Esophagus (tissue), 2 donors: ENCODE data around the gene FRMD4A. TPM values are rescaled to one million over a fixed set of nuclear protein-coding genes. Genes with fewer than 3 reads are reported as not detected.

Source experiments
- H3K27ac ChIP-seq, 2 donors: one replicate each; pipeline ENCODE4 v1.5.1; 2013; ENCODE audit warnings: low read depth in 2 of 2, mild to moderate bottlenecking in 2 of 2, inconsistent platforms in 1 of 2, low read length in 1 of 2, moderate library complexity in 1 of 2
- H3K27me3 ChIP-seq, 2 donors: one replicate each; pipeline ENCODE4 v1.6.1; 2013; ENCODE audit warnings: low read length in 2 of 2, control low read depth in 1 of 2, mild to moderate bottlenecking in 1 of 2; ENCODE audit not compliant: insufficient read depth in 2 of 2, control insufficient read depth in 1 of 2
- H3K36me3 ChIP-seq, 2 donors: one replicate each; pipeline ENCODE4 v1.6.1; 2013; ENCODE audit warnings: low read length in 1 of 2; ENCODE audit not compliant: control insufficient read depth in 2 of 2, insufficient read depth in 2 of 2
- H3K4me1 ChIP-seq, 2 donors: one replicate each; pipeline ENCODE4 v1.6.1; 2013; ENCODE audit warnings: low read length in 1 of 2; ENCODE audit not compliant: control insufficient read depth in 2 of 2, insufficient read depth in 2 of 2
- H3K4me3 ChIP-seq, 2 donors: one replicate each; pipeline ENCODE4 v1.5.1; 2013; ENCODE audit warnings: low read length in 2 of 2, mild to moderate bottlenecking in 2 of 2, low read depth in 1 of 2, moderate library complexity in 1 of 2
- H3K9me3 ChIP-seq, 2 donors: one replicate each; pipeline ENCODE4 v1.6.1; 2013; ENCODE audit warnings: mild to moderate bottlenecking in 2 of 2, low read depth in 1 of 2, low read length in 1 of 2, moderate library complexity in 1 of 2; ENCODE audit not compliant: control insufficient read depth in 2 of 2, insufficient read depth in 1 of 2
- WGBS, 2 donors: extraction: QIAGEN DNeasy Blood & Tissue Kit; methylation state at CpG; one replicate each; pipeline ENCODE4 v1.1.7; 2013; 5-methylcytosine and 5-hydroxymethylcytosine counted together
- polyA plus RNA-seq, 2 donors: library from polyadenylated mRNA; stranded (reverse); fragments of 200-250 nt; gene quantifications; one replicate each; pipeline ENCODE4 v1.2.3, GENCODE V29; 2013
- donor health status: healthy with polysubstance abuse.
- donor health status: Bipolar disorder and iron deficiency.

The FRMD4A gene
- polyA plus RNA-seq, 2 donors = 9.3 to 12.6 TPM

- Histone ChIP-seq H3K27me3 (no peaks in the 10 kb centered on the region), H3K9me3 (no peaks in the 10 kb centered on the region), H3K27ac (no peak overlapping the region), H3K4me3 (no peak overlapping the region), H3K4me1 (no peaks in the 10 kb centered on the region), H3K36me3 (no peaks in the 10 kb centered on the region)
- WGBS, 2 donors = 88 to 89% methylated on average over 5 of the region's 5 CpGs
Measured at GRCh38 chr10:14092799-14093198, 237.9 kb downstream of the FRMD4A start.

- no peaks in the 10 kb centered on the region for H3K27me3 ChIP-seq
- H3K4me1 ChIP-seq = no peaks in the 10 kb centered on the region
- 83 to 86% methylated on average over 17 of the region's 17 CpGs for WGBS, 2 donors
- H3K4me3 ChIP-seq = no peak overlapping the region
- no peaks in the 10 kb centered on the region for H3K36me3 ChIP-seq
- no peak overlapping the region for H3K27ac ChIP-seq
- no peaks in the 10 kb centered on the region for H3K9me3 ChIP-seq
Measured at GRCh38 chr10:14089556-14090292, 241.0 kb downstream of the FRMD4A start.

GRCh38 chr10:14087566-14087965 lies 243.2 kb downstream of the FRMD4A start:
- Histone ChIP-seq H3K4me1 (no peaks in the 10 kb centered on the region), H3K36me3 (no peaks in the 10 kb centered on the region), H3K9me3 (no peaks in the 10 kb centered on the region), H3K27ac (no peak overlapping the region), H3K4me3 (no peak overlapping the region), H3K27me3 (no peaks in the 10 kb centered on the region)
- 66 to 82% methylated on average over 7 of the region's 7 CpGs for WGBS, 2 donors

GRCh38 chr10:14086596-14086995 lies 244.1 kb downstream of the FRMD4A start:
- H3K4me1 ChIP-seq = no peaks in the 10 kb centered on the region

GRCh38 chr10:14084875-14085274 lies 245.8 kb downstream of the FRMD4A start:
- Histone ChIP-seq H3K4me3 (no peak overlapping the region), H3K27me3 (no peaks in the 10 kb centered on the region), H3K9me3 (no peaks in the 10 kb centered on the region), H3K27ac (no peak overlapping the region), H3K4me1 (no peaks in the 10 kb centered on the region), H3K36me3 (no peaks in the 10 kb centered on the region)
- 88 to 95% methylated on average over 7 of the region's 7 CpGs for WGBS, 2 donors

More at GRCh38 chr10:14086596-14086995, 244.1 kb downstream of the FRMD4A start:
- Histone ChIP-seq H3K4me3 (no peak overlapping the region), H3K36me3 (no peaks in the 10 kb centered on the region), H3K27me3 (no peaks in the 10 kb centered on the region), H3K27ac (no peak overlapping the region), H3K9me3 (no peaks in the 10 kb centered on the region)
- 63 to 71% methylated on average over 3 of the region's 3 CpGs for WGBS, 2 donors

GRCh38 chr10:14080795-14081194 lies 249.9 kb downstream of the FRMD4A start:
- Histone ChIP-seq H3K4me3 (no peak overlapping the region), H3K27me3 (no peaks in the 10 kb centered on the region), H3K27ac (no peak overlapping the region), H3K9me3 (no peaks in the 10 kb centered on the region), H3K4me1 (no peaks in the 10 kb centered on the region), H3K36me3 (no peaks in the 10 kb centered on the region)
- 82 to 88% methylated on average over 4 of the region's 4 CpGs for WGBS, 2 donors

GRCh38 chr10:14077430-14077829 lies 253.3 kb downstream of the FRMD4A start:
- no peaks in the 10 kb centered on the region for H3K27me3 ChIP-seq
- no peaks in the 10 kb centered on the region for H3K36me3 ChIP-seq
- H3K4me3 ChIP-seq = no peak overlapping the region
- no peak overlapping the region for H3K27ac ChIP-seq
- H3K9me3 ChIP-seq = no peaks in the 10 kb centered on the region
- 67 to 73% methylated on average over 3 of the region's 3 CpGs for WGBS, 2 donors
- peaks cover 0 to 5% of the 10 kb centered on the region in 2 donors for H3K4me1 ChIP-seq

- Histone ChIP-seq H3K36me3 (no peaks in the 10 kb centered on the region), H3K27me3 (no peaks in the 10 kb centered on the region), H3K27ac (peak overlapping the region; percentile 15 to 45), H3K9me3 (no peaks in the 10 kb centered on the region), H3K4me3 (peak overlapping the region in 1 of 2 donors; percentile 16), H3K4me1 (peaks cover 0 to 5% of the 10 kb centered on the region in 2 donors)
- 26 to 39% methylated on average over 17 of the region's 17 CpGs for WGBS, 2 donors
Measured at GRCh38 chr10:14074062-14074884, 256.5 kb downstream of the FRMD4A start.

- Histone ChIP-seq H3K27me3 (no peaks in the 10 kb centered on the region), H3K27ac (no peak overlapping the region), H3K9me3 (no peaks in the 10 kb centered on the region), H3K4me3 (no peak overlapping the region), H3K4me1 (peaks cover 0 to 5% of the 10 kb centered on the region in 2 donors), H3K36me3 (no peaks in the 10 kb centered on the region)
- 79 to 80% methylated on average over 3 of the region's 3 CpGs for WGBS, 2 donors
Measured at GRCh38 chr10:14072541-14072940, 258.2 kb downstream of the FRMD4A start.
